Liver (tissue), 9 donors: ENCODE results near the gene PODN. TPM values are rescaled to one million over a fixed set of nuclear protein-coding genes. Genes with fewer than 3 reads are reported as not detected.

Experiments
- DNase-seq: peaks from one replicate; pipeline ENCODE4 v3.0.0-alpha.2; 2017; ENCODE audit warnings: low spot score
- H3K27ac ChIP-seq, 2 donors: one replicate each; pipeline ENCODE4 v1.7.0; 2013; ENCODE audit warnings: inconsistent platforms in 2 of 2, low read length in 2 of 2, control low read depth in 1 of 2, low read depth in 1 of 2, mild to moderate bottlenecking in 1 of 2
- H3K27me3 ChIP-seq, 4 donors: one replicate each; pipeline versions ENCODE4 v1.6.1 to v1.7.0; 2013; ENCODE audit warnings: low read length in 3 of 4, inconsistent platforms in 1 of 4, mild to moderate bottlenecking in 1 of 4, moderate library complexity in 1 of 4; ENCODE audit not compliant: control insufficient read depth in 4 of 4, insufficient read depth in 4 of 4
- H3K36me3 ChIP-seq, 4 donors: one replicate each; pipeline versions ENCODE4 v1.6.1 to v1.7.0; 2013; ENCODE audit warnings: low read length in 3 of 4, mild to moderate bottlenecking in 3 of 4, low read depth in 1 of 4, moderate library complexity in 1 of 4; ENCODE audit not compliant: control insufficient read depth in 4 of 4, insufficient read depth in 3 of 4
- H3K4me1 ChIP-seq, 4 donors: one replicate each; pipeline versions ENCODE4 v1.6.1 to v1.7.0; 2013; ENCODE audit warnings: low read length in 3 of 4, mild to moderate bottlenecking in 3 of 4, moderate library complexity in 1 of 4; ENCODE audit not compliant: control insufficient read depth in 4 of 4, insufficient read depth in 4 of 4
- H3K4me3 ChIP-seq, 3 donors: one replicate each; pipeline versions ENCODE4 v1.6.1 to v1.7.0; 2013; ENCODE audit warnings: low read length in 3 of 3, control low read depth in 1 of 3, low read depth in 1 of 3, mild to moderate bottlenecking in 1 of 3
- H3K9ac ChIP-seq, 2 donors: one replicate each; pipeline ENCODE4 v1.7.0; 2013; ENCODE audit warnings: low read length in 2 of 2, mild to moderate bottlenecking in 2 of 2, moderate library complexity in 2 of 2, control low read depth in 1 of 2, low read depth in 1 of 2
- H3K9me3 ChIP-seq, 4 donors: one replicate each; pipeline versions ENCODE4 v1.6.1 to v1.7.0; 2013; ENCODE audit warnings: low read length in 3 of 4; ENCODE audit not compliant: control insufficient read depth in 4 of 4
- CTCF ChIP-seq: fragments of 150-350 bp; IDR thresholded peaks from 2 replicates; pipeline ENCODE4 v1.5.1; 2017; ENCODE audit warnings: improper control_type of control experiment, low read depth, low read length; ENCODE audit not compliant: missing input control
- EGR1 ChIP-seq, 2 donors: IDR thresholded peaks; 2 replicates each; pipeline ENCODE4 v1.6.1; 2016 to 2018; ENCODE audit warnings: antibody characterized with exemption in 2 of 2, low read depth in 2 of 2
- FOXA1 ChIP-seq: IDR thresholded peaks from 2 replicates; pipeline ENCODE4 v1.6.1; 2016; ENCODE audit warnings: antibody characterized with exemption
- FOXA2 ChIP-seq: IDR thresholded peaks from 2 replicates; pipeline ENCODE4 v1.6.1; 2016; ENCODE audit warnings: antibody characterized with exemption
- GABPA ChIP-seq, 2 donors: IDR thresholded peaks in 1 of 2; conservative IDR thresholded peaks in 1 of 2; 2 replicates each; pipeline ENCODE4 v1.6.1; 2016; ENCODE audit warnings: antibody characterized with exemption in 2 of 2, mild to moderate bottlenecking in 1 of 2, moderate library complexity in 1 of 2
- HNF4A ChIP-seq, 2 donors: conservative IDR thresholded peaks; 2 replicates each; pipeline ENCODE4 v1.6.1; 2016; ENCODE audit warnings: antibody characterized with exemption in 2 of 2, mild to moderate bottlenecking in 2 of 2
- HNF4G ChIP-seq: IDR thresholded peaks from 2 replicates; pipeline ENCODE4 v1.6.1; 2016; ENCODE audit warnings: antibody characterized with exemption
- JUND ChIP-seq, 2 donors: IDR thresholded peaks; 2 replicates each; pipeline ENCODE4 v1.6.1; 2016; ENCODE audit warnings: antibody characterized with exemption in 2 of 2
- MAX ChIP-seq: IDR thresholded peaks from 2 replicates; pipeline ENCODE4 v1.6.1; 2016; ENCODE audit warnings: antibody characterized with exemption
- NR2F2 ChIP-seq: IDR thresholded peaks from 2 replicates; pipeline ENCODE4 v1.6.1; 2016; ENCODE audit warnings: antibody characterized with exemption
- RAD21 ChIP-seq, 2 donors: IDR thresholded peaks; 2 replicates each; pipeline ENCODE4 v1.6.1; 2016; ENCODE audit warnings: antibody characterized with exemption in 2 of 2, mild to moderate bottlenecking in 2 of 2
- RXRA ChIP-seq, 2 donors: IDR thresholded peaks; 2 replicates each; pipeline ENCODE4 v1.6.1; 2017 to 2018; ENCODE audit warnings: antibody characterized with exemption in 2 of 2, mild to moderate bottlenecking in 1 of 2
- SP1 ChIP-seq: IDR thresholded peaks from 2 replicates; pipeline ENCODE4 v1.6.1; 2018; ENCODE audit warnings: antibody characterized with exemption, mild to moderate bottlenecking
- TAF1 ChIP-seq: conservative IDR thresholded peaks from 2 replicates; pipeline ENCODE4 v1.6.1; 2016; ENCODE audit warnings: antibody characterized with exemption, mild to moderate bottlenecking
- YY1 ChIP-seq: IDR thresholded peaks from 2 replicates; pipeline ENCODE4 v1.6.1; 2016; ENCODE audit warnings: antibody characterized with exemption, mild to moderate bottlenecking
- ZBTB33 ChIP-seq: IDR thresholded peaks from 2 replicates; pipeline ENCODE4 v1.6.1; 2016; ENCODE audit warnings: antibody characterized with exemption
- WGBS: extraction: QIAGEN DNeasy Blood & Tissue Kit; methylation state at CpG from one replicate; pipeline ENCODE4 v1.1.7; 2013; 5-methylcytosine and 5-hydroxymethylcytosine counted together
- polyA plus RNA-seq, 2 donors: library from polyadenylated mRNA; stranded (reverse) in 1 of 2; unstranded in 1 of 2; fragments of 200-250 nt in 1 of 2; fragments of >200 nt in 1 of 2; fragmentation: Nextera tagmentation in 1 of 2; extraction: Ambion mirVana in 1 of 2; gene quantifications; one replicate each; pipeline versions ENCODE4 v1.2.1 to v1.2.3, GENCODE V29; 2013 to 2015
- total RNA-seq, 2 donors: library from RNA; depleted of rRNA; stranded (reverse); fragments of >200 nt; gene quantifications; one replicate each; pipeline ENCODE4 v1.2.3, GENCODE V29; 2014
- TF ChIP-seq, protein P1 (sequence below): IDR thresholded peaks from 2 replicates; pipeline ENCODE4 v1.6.1; 2016; ENCODE audit warnings: antibody characterized with exemption, mild to moderate bottlenecking
- TF ChIP-seq, protein P2 (sequence below): IDR thresholded peaks from 2 replicates; pipeline ENCODE4 v1.6.1; 2016; ENCODE audit warnings: antibody characterized with exemption
- donor health status: healthy.
- donor health status: healthy.
- donor health status: healthy.
- donor health status: healthy.
- donor health status: healthy.

PODN gene
- total and polyA plus RNA-seq, 4 donors = 1.9 to 10.8 (median 6.3) TPM

DNA sequence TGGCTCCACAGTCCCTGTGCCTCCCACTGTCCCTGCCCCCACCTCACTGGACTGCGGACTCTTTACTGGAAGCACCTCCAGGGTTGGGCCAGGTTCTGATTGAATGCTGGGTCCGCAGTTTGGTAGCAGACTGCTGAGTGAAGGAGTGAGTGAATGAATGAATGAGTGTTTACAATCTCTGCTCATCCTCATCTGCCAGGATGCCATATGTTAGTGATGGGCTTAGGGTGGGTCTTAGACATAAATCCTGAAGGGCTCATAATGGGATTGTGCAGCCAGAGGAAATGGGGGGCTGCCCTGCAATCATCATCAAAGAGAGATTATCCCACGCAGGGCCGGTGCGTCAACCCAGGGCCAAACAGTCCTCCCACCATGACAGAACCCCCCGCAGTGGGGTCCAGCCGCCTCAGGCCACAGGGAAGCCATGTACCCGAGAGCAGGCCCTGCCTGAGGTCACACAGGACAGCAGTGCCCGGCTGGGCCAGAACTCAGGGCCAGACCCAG is 54.3 kb downstream of the PODN start (continued):
- TF ChIP-seq, protein P1, sequence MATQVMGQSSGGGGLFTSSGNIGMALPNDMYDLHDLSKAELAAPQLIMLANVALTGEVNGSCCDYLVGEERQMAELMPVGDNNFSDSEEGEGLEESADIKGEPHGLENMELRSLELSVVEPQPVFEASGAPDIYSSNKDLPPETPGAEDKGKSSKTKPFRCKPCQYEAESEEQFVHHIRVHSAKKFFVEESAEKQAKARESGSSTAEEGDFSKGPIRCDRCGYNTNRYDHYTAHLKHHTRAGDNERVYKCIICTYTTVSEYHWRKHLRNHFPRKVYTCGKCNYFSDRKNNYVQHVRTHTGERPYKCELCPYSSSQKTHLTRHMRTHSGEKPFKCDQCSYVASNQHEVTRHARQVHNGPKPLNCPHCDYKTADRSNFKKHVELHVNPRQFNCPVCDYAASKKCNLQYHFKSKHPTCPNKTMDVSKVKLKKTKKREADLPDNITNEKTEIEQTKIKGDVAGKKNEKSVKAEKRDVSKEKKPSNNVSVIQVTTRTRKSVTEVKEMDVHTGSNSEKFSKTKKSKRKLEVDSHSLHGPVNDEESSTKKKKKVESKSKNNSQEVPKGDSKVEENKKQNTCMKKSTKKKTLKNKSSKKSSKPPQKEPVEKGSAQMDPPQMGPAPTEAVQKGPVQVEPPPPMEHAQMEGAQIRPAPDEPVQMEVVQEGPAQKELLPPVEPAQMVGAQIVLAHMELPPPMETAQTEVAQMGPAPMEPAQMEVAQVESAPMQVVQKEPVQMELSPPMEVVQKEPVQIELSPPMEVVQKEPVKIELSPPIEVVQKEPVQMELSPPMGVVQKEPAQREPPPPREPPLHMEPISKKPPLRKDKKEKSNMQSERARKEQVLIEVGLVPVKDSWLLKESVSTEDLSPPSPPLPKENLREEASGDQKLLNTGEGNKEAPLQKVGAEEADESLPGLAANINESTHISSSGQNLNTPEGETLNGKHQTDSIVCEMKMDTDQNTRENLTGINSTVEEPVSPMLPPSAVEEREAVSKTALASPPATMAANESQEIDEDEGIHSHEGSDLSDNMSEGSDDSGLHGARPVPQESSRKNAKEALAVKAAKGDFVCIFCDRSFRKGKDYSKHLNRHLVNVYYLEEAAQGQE = no peak

GRCh38 chr1:53116933-53117600 is 55.1 kb downstream of the PODN start:
- Histone ChIP-seq H3K27me3 (no peaks in the 10 kb centered on the region), H3K36me3 (no peaks in the 10 kb centered on the region), H3K9me3 (no peaks in the 10 kb centered on the region), H3K27ac (no peak overlapping the region), H3K4me3 (no peak overlapping the region), H3K4me1 (peaks cover 0 to 8% (median 1%) of the 10 kb centered on the region in 4 donors), H3K9ac (no peak overlapping the region)
- WGBS = 91% methylated on average over 11 of the region's 11 CpGs
- TF ChIP-seq GABPA (IDR thresholded peaks at IDR 0.05 in 1 of 2, conservative IDR thresholded peaks at IDR 0.05 in 1 of 2) (no peak), MAX (no peak), EGR1 (IDR thresholded peaks at IDR 0.05; ENCODE audit: low read depth in 2 of 2) (no peak), RAD21 (IDR thresholded peaks at IDR 0.05) (no peak), FOXA2 (no peak), YY1 (no peak), ZBTB33 (no peak), SP1 (no peak), HNF4G (no peak), CTCF (no peak), TAF1 (no peak), JUND (IDR thresholded peaks at IDR 0.05) (no peak), NR2F2 (no peak), FOXA1 (no peak), RXRA (IDR thresholded peaks at IDR 0.05) (no peak), HNF4A (conservative IDR thresholded peaks at IDR 0.05) (no peak)
- TF ChIP-seq, protein P2, sequence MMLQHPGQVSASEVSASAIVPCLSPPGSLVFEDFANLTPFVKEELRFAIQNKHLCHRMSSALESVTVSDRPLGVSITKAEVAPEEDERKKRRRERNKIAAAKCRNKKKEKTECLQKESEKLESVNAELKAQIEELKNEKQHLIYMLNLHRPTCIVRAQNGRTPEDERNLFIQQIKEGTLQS = no peak
- TF ChIP-seq, protein P1 = no peak
- no peak for DNase-seq
